Measurements from ENCODE around the gene PBX1.

GRCh38 chr1:164692420-164692819 is 133.4 kb downstream of the PBX1 start:
- no peak for TF ChIP-seq EZH2phosphoT487 (IDR thresholded peaks at IDR 0.05; ENCODE audit: insufficient read depth, low read depth)
- no peak for TF ChIP-seq EZH2 (IDR thresholded peaks at IDR 0.05; ENCODE audit: insufficient read depth, poor library complexity, severe bottlenecking)
